ENCODE results near the gene GRID2. TPM values are rescaled to one million over a fixed set of nuclear protein-coding genes. Genes with fewer than 3 reads are reported as not detected.

The GRID2 gene
- total and polyA plus RNA-seq, 4 donors, result under 0.01 to 0.02 TPM; not detected in 2

DNA sequence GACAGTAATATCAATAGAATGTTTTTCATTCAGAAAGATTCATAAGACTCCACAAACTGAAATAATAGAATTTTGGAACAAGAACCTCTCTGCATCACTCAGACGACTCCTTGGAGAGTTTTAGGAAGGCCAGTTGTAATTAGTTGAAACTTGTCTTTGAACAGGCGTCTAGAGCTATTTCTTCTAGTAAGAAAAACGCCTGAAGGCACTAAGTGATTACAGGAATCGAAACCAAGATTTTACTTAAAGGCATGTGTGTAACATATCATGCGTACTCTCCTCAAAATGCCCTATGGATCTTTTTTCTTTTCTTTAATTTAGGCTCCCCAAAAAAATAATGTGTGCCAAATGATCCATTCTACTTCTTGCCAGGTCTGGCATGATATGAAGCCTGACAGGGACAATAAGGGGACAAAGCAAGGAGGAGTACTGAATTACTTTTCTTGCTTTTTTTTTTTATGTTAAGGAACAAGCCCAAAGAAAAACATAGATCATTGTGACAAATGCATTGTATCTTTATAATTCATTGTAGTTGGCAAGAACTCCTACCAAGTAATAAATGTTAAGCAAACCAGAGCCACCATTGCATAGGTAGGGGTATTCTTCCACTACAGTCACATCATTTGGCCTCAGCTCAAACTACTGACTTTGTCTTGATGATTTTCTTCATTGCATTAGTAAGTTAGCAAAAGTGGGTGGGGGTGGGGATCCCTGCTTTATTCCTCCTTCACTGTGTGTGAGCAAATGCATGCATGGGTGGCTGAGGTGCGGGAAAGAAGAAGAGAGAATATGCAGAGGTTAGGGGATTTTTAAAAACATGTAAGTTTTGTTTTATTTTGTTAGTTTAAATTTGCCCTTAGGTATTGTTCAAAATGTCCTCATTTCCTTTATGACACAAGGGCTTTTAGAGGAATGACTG lies 1444.9 kb downstream of the GRID2 start:
- no peaks in the 10 kb centered on the region for H3K36me3 ChIP-seq (ENCODE audit: control insufficient read depth in 4 of 4, insufficient read depth in 3 of 4, low read depth in 1 of 4, low read length in 3 of 4)
- no peak overlapping the region for H3K9ac ChIP-seq (ENCODE audit: low read depth in 1 of 2, low read length in 2 of 2)
- no peaks in the 10 kb centered on the region for H3K9me3 ChIP-seq (ENCODE audit: control insufficient read depth in 4 of 4, low read length in 3 of 4)
- no peak for TF ChIP-seq GABPA (IDR thresholded peaks at IDR 0.05 in 1 of 2, conservative IDR thresholded peaks at IDR 0.05 in 1 of 2)
- no peak for TF ChIP-seq SP1 (IDR thresholded peaks at IDR 0.05)
- TF ChIP-seq, protein P1, sequence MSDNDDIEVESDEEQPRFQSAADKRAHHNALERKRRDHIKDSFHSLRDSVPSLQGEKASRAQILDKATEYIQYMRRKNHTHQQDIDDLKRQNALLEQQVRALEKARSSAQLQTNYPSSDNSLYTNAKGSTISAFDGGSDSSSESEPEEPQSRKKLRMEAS (IDR thresholded peaks at IDR 0.05), result no peak
- no peak for TF ChIP-seq HNF4A (conservative IDR thresholded peaks at IDR 0.05)
- TF ChIP-seq FOXA1 (IDR thresholded peaks at IDR 0.05), result no peak
- TF ChIP-seq RXRA (IDR thresholded peaks at IDR 0.05), result no peak
- no peak for TF ChIP-seq TAF1 (conservative IDR thresholded peaks at IDR 0.05)
- no peak for TF ChIP-seq JUND (IDR thresholded peaks at IDR 0.05)
- no peak overlapping the region for H3K27ac ChIP-seq (ENCODE audit: low read depth in 1 of 2, low read length in 2 of 2)
- H3K4me3 ChIP-seq (ENCODE audit: low read depth in 1 of 3, low read length in 3 of 3), result no peak overlapping the region
- WGBS, result 71% methylated on average over 6 of the region's 6 CpGs
- no peaks in the 10 kb centered on the region for H3K27me3 ChIP-seq (ENCODE audit: control insufficient read depth in 4 of 4, insufficient read depth in 4 of 4, low read length in 3 of 4)
- no peak for DNase-seq (ENCODE audit: low spot score)
- no peaks in the 10 kb centered on the region for H3K4me1 ChIP-seq (ENCODE audit: control insufficient read depth in 4 of 4, insufficient read depth in 4 of 4, low read length in 3 of 4)

DNA sequence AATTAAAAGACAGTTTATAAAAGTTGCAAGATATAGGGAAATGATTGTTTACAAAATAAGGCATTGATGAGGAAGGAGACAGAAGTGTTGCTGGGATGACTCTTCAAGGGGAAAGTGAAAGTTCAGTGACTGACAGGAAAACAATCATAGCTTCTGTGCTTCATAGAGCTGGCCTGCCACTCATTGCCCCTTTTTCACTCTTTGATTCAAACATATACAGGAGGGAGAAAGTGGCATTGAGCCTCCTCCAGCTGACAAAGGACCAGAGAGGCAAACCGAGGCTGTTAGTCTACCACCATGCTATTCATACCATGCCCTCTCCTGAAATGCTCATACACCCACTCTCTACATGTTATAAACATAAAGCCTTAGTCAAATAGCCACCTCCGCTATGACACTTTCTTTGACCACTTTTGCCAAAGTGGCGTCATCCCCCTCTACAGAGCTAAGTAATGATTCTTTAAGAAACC lies 1445.6 kb downstream of the GRID2 start:
- no peak overlapping the region for H3K4me3 ChIP-seq (ENCODE audit: low read depth in 1 of 3, low read length in 3 of 3)
- H3K9ac ChIP-seq (ENCODE audit: low read depth in 1 of 2, low read length in 2 of 2), result no peak overlapping the region
- TF ChIP-seq, protein P1 (IDR thresholded peaks at IDR 0.05), result no peak
- TF ChIP-seq JUND (IDR thresholded peaks at IDR 0.05) (no peak), YY1 (IDR thresholded peaks at IDR 0.05) (no peak), FOXA1 (IDR thresholded peaks at IDR 0.05) (no peak), EGR1 (IDR thresholded peaks at IDR 0.05; ENCODE audit: low read depth in 2 of 2) (no peak), HNF4G (IDR thresholded peaks at IDR 0.05) (no peak), FOXA2 (IDR thresholded peaks at IDR 0.05) (no peak)
- H3K4me1 ChIP-seq (ENCODE audit: control insufficient read depth in 4 of 4, insufficient read depth in 4 of 4, low read length in 3 of 4), result no peaks in the 10 kb centered on the region
- H3K36me3 ChIP-seq (ENCODE audit: control insufficient read depth in 4 of 4, insufficient read depth in 3 of 4, low read depth in 1 of 4, low read length in 3 of 4), result no peaks in the 10 kb centered on the region
- H3K27ac ChIP-seq (ENCODE audit: low read depth in 1 of 2, low read length in 2 of 2), result no peak overlapping the region
- H3K27me3 ChIP-seq (ENCODE audit: control insufficient read depth in 4 of 4, insufficient read depth in 4 of 4, low read length in 3 of 4), result no peaks in the 10 kb centered on the region
- 79% methylated on average over 3 of the region's 3 CpGs for WGBS
- no peaks in the 10 kb centered on the region for H3K9me3 ChIP-seq (ENCODE audit: control insufficient read depth in 4 of 4, low read length in 3 of 4)
- no peak for DNase-seq (ENCODE audit: low spot score)

DNA sequence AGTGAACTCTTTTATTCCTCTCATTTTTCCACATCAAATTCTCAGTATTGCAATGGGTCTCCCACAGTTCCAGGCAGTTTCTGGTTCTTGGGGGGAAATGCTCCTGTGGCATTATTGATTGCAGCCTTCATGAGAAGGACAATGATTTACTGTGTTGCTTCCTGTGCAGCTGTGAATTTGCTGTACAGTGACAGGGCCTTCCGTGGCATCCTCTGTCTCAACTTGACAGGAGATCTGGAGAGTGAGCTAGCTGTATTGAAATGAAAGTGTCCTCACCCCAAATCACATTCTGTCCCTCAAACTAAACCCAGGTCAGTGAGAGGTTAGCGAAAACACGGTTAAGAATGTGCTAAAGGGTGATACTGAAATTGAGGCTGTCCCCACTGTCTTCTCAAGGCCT lies 1447.6 kb downstream of the GRID2 start:
- no peak for DNase-seq (ENCODE audit: low spot score)
- Histone ChIP-seq H3K4me1 (ENCODE audit: control insufficient read depth in 4 of 4, insufficient read depth in 4 of 4, low read length in 3 of 4) (no peaks in the 10 kb centered on the region), H3K27ac (ENCODE audit: low read depth in 1 of 2, low read length in 2 of 2) (no peak overlapping the region), H3K27me3 (ENCODE audit: control insufficient read depth in 4 of 4, insufficient read depth in 4 of 4, low read length in 3 of 4) (peaks cover 0 to 3% (median 0%) of the 10 kb centered on the region in 4 donors), H3K36me3 (ENCODE audit: control insufficient read depth in 4 of 4, insufficient read depth in 3 of 4, low read depth in 1 of 4, low read length in 3 of 4) (no peaks in the 10 kb centered on the region), H3K4me3 (ENCODE audit: low read depth in 1 of 3, low read length in 3 of 3) (no peak overlapping the region), H3K9me3 (ENCODE audit: control insufficient read depth in 4 of 4, low read length in 3 of 4) (no peaks in the 10 kb centered on the region), H3K9ac (ENCODE audit: low read depth in 1 of 2, low read length in 2 of 2) (no peak overlapping the region)
- WGBS, result 73% methylated on average over 3 of the region's 3 CpGs
- no peak for TF ChIP-seq JUND (IDR thresholded peaks at IDR 0.05)
- TF ChIP-seq SP1 (IDR thresholded peaks at IDR 0.05), result no peak
- TF ChIP-seq EGR1 (IDR thresholded peaks at IDR 0.05; ENCODE audit: low read depth in 2 of 2), result no peak
- no peak for TF ChIP-seq YY1 (IDR thresholded peaks at IDR 0.05)
- TF ChIP-seq RAD21 (IDR thresholded peaks at IDR 0.05), result no peak
- TF ChIP-seq, protein P2, sequence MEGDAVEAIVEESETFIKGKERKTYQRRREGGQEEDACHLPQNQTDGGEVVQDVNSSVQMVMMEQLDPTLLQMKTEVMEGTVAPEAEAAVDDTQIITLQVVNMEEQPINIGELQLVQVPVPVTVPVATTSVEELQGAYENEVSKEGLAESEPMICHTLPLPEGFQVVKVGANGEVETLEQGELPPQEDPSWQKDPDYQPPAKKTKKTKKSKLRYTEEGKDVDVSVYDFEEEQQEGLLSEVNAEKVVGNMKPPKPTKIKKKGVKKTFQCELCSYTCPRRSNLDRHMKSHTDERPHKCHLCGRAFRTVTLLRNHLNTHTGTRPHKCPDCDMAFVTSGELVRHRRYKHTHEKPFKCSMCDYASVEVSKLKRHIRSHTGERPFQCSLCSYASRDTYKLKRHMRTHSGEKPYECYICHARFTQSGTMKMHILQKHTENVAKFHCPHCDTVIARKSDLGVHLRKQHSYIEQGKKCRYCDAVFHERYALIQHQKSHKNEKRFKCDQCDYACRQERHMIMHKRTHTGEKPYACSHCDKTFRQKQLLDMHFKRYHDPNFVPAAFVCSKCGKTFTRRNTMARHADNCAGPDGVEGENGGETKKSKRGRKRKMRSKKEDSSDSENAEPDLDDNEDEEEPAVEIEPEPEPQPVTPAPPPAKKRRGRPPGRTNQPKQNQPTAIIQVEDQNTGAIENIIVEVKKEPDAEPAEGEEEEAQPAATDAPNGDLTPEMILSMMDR (IDR thresholded peaks at IDR 0.05; ENCODE audit: low read depth, low read length, missing input control), result no peak
- no peak for TF ChIP-seq FOXA1 (IDR thresholded peaks at IDR 0.05)
- TF ChIP-seq, protein P3, sequence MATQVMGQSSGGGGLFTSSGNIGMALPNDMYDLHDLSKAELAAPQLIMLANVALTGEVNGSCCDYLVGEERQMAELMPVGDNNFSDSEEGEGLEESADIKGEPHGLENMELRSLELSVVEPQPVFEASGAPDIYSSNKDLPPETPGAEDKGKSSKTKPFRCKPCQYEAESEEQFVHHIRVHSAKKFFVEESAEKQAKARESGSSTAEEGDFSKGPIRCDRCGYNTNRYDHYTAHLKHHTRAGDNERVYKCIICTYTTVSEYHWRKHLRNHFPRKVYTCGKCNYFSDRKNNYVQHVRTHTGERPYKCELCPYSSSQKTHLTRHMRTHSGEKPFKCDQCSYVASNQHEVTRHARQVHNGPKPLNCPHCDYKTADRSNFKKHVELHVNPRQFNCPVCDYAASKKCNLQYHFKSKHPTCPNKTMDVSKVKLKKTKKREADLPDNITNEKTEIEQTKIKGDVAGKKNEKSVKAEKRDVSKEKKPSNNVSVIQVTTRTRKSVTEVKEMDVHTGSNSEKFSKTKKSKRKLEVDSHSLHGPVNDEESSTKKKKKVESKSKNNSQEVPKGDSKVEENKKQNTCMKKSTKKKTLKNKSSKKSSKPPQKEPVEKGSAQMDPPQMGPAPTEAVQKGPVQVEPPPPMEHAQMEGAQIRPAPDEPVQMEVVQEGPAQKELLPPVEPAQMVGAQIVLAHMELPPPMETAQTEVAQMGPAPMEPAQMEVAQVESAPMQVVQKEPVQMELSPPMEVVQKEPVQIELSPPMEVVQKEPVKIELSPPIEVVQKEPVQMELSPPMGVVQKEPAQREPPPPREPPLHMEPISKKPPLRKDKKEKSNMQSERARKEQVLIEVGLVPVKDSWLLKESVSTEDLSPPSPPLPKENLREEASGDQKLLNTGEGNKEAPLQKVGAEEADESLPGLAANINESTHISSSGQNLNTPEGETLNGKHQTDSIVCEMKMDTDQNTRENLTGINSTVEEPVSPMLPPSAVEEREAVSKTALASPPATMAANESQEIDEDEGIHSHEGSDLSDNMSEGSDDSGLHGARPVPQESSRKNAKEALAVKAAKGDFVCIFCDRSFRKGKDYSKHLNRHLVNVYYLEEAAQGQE (IDR thresholded peaks at IDR 0.05), result no peak
- TF ChIP-seq, protein P4, sequence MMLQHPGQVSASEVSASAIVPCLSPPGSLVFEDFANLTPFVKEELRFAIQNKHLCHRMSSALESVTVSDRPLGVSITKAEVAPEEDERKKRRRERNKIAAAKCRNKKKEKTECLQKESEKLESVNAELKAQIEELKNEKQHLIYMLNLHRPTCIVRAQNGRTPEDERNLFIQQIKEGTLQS (IDR thresholded peaks at IDR 0.05), result no peak
- no peak for TF ChIP-seq HNF4G (IDR thresholded peaks at IDR 0.05)
- no peak for TF ChIP-seq HNF4A (conservative IDR thresholded peaks at IDR 0.05)
- TF ChIP-seq, protein P1 (IDR thresholded peaks at IDR 0.05), result no peak
- no peak for TF ChIP-seq NR2F2 (IDR thresholded peaks at IDR 0.05)
- no peak for TF ChIP-seq TAF1 (conservative IDR thresholded peaks at IDR 0.05)
- no peak for TF ChIP-seq GABPA (IDR thresholded peaks at IDR 0.05 in 1 of 2, conservative IDR thresholded peaks at IDR 0.05 in 1 of 2)
- no peak for TF ChIP-seq FOXA2 (IDR thresholded peaks at IDR 0.05)
- TF ChIP-seq RXRA (IDR thresholded peaks at IDR 0.05), result no peak

All from liver (tissue), 9 donors.